Endothelial cell of umbilical vein (primary cell): ENCODE results near the gene ANHX. TPM values are rescaled to one million over a fixed set of nuclear protein-coding genes. Genes with fewer than 3 reads are reported as not detected.

Source experiments
- BruUV-seq: library from RNA; stranded (reverse); fragments of 400-500 nt; replicated peaks from 2 replicates; lab custom pipeline; 2021; lab: Mats Ljungman, UMichigan
- CTCF ChIA-PET: fragments of 300-600, 350-600 bp; sonication (Branson Sonifier 250); formaldehyde crosslinking; loops from one replicate; lab custom pipeline; 2021; ENCODE audit warnings: antibody characterized with exemption, inconsistent platforms; lab: Charles Lee
- POLR2A ChIA-PET: fragments of 300-600, 350-600 bp; sonication (Branson Sonifier 250); formaldehyde crosslinking; loops from one replicate; lab custom pipeline; 2021; ENCODE audit warnings: antibody characterized with exemption, inconsistent platforms; lab: Charles Lee
- DNase-seq: peaks from one replicate; pipeline ENCODE4 v3.0.0-alpha.2; 2011; ENCODE audit warnings: low read depth, low spot score
- FAIRE-seq: peaks from 2 replicates; lab custom pipeline; 2011; peaks lifted over from hg19 to GRCh38; lab: Jason Lieb, UNC
- H2AFZ ChIP-seq: 2 replicates; pipeline ENCODE4 v1.6.0; 2012; ENCODE audit warnings: low read depth, low read length, control low read depth, inconsistent platforms
- H3K27ac ChIP-seq: 2 replicates; pipeline ENCODE4 v1.5.1; 2011; ENCODE audit warnings: low read depth, mild to moderate bottlenecking, control low read depth, low read length, moderate library complexity; ENCODE audit not compliant: insufficient read depth
- H3K27me3 ChIP-seq, 2 experiments: 2 replicates each; pipeline versions ENCODE4 v1.6.0 to v1.6.1; 2011; ENCODE audit warnings: low read length in 2 of 2, mixed read lengths in 1 of 2; ENCODE audit not compliant: control insufficient read depth in 2 of 2, insufficient read depth in 2 of 2
- H3K36me3 ChIP-seq, 2 experiments: 2 replicates in 1 of 2; 3 replicates in 1 of 2; pipeline ENCODE4 v1.5.1; 2011; ENCODE audit warnings: low read length in 2 of 2, mild to moderate bottlenecking in 1 of 2, moderate library complexity in 1 of 2; ENCODE audit not compliant: control insufficient read depth in 2 of 2, insufficient read depth in 2 of 2; ENCODE audit errors: extremely low read depth in 1 of 2
- H3K4me1 ChIP-seq: 3 replicates; pipeline ENCODE4 v1.5.1; 2011; ENCODE audit warnings: mild to moderate bottlenecking, low read length; ENCODE audit not compliant: control insufficient read depth, insufficient read depth; ENCODE audit errors: extremely low read depth
- H3K4me2 ChIP-seq: 2 replicates; pipeline ENCODE4 v1.6.1; 2011; ENCODE audit warnings: low read length, control low read depth, mixed read lengths; ENCODE audit not compliant: insufficient read depth
- H3K4me3 ChIP-seq, 3 experiments: fragments of 200-600 bp in 1 of 3; sonication (generic), shearing (Covaris generic) in 1 of 3; replicated peaks in 1 of 3; 2 replicates each; pipeline ENCODE4 v1.5.1; 2011 to 2016; ENCODE audit warnings: control low read depth in 3 of 3, low read length in 3 of 3, mild to moderate bottlenecking in 2 of 3, inconsistent platforms in 1 of 3, low read depth in 1 of 3, moderate library complexity in 1 of 3; ENCODE audit not compliant: insufficient read depth in 1 of 3
- H3K79me2 ChIP-seq: 2 replicates; pipeline ENCODE4 v1.6.0; 2012; ENCODE audit warnings: low read length, inconsistent platforms; ENCODE audit not compliant: control insufficient read depth, insufficient read depth
- H3K9ac ChIP-seq: replicated peaks from 2 replicates; pipeline ENCODE3; 2011; ENCODE audit warnings: low read length, control low read depth; ENCODE audit not compliant: insufficient read depth; ENCODE audit errors: extremely low read depth
- H3K9me1 ChIP-seq: replicated peaks from 3 replicates; pipeline ENCODE4 v1.6.0; 2011; ENCODE audit warnings: mild to moderate bottlenecking, low read length; ENCODE audit not compliant: control insufficient read depth, insufficient read depth; ENCODE audit errors: extremely low read depth
- H3K9me3 ChIP-seq: replicated peaks from 2 replicates; pipeline ENCODE4 v1.5.1; 2012; ENCODE audit warnings: low read length, inconsistent platforms; ENCODE audit not compliant: control insufficient read depth, insufficient read depth
- H4K20me1 ChIP-seq: replicated peaks from 2 replicates; pipeline ENCODE3; 2011; ENCODE audit warnings: mild to moderate bottlenecking, low read length; ENCODE audit not compliant: control insufficient read depth, insufficient read depth; ENCODE audit errors: extremely low read depth
- EZH2 ChIP-seq: IDR thresholded peaks from 2 replicates; pipeline ENCODE4 v1.6.1; 2012; ENCODE audit warnings: borderline replicate concordance, low read depth, mild to moderate bottlenecking, moderate library complexity, low read length, inconsistent platforms; ENCODE audit not compliant: severe bottlenecking
- FOS ChIP-seq: IDR thresholded peaks from 2 replicates; pipeline ENCODE4 v1.6.1; 2011; ENCODE audit warnings: mild to moderate bottlenecking, low read length, moderate library complexity, borderline replicate concordance; ENCODE audit not compliant: insufficient read depth
- JUN ChIP-seq: IDR thresholded peaks from 2 replicates; pipeline ENCODE4 v1.6.1; 2011; ENCODE audit warnings: borderline replicate concordance, low read depth; ENCODE audit not compliant: insufficient read length, insufficient read depth
- MYC ChIP-seq: IDR thresholded peaks from one replicate; pipeline ENCODE4 v1.6.1; 2011; ENCODE audit warnings: mild to moderate bottlenecking, low read depth, low read length
- POLR2A ChIP-seq: IDR thresholded peaks from 2 replicates; pipeline ENCODE4 v1.6.1; 2012; ENCODE audit warnings: low read depth, mild to moderate bottlenecking, control low read depth, low read length
- POLR2AphosphoS5 ChIP-seq: IDR thresholded peaks from 2 replicates; pipeline ENCODE4 v1.6.1; 2012; ENCODE audit warnings: low read depth, mild to moderate bottlenecking, control low read depth, low read length, moderate library complexity; ENCODE audit not compliant: insufficient read depth
- dilution Hi-C: fragments of 300-500 bp; cut with MboI; formaldehyde crosslinking; loops from one replicate; pipeline ENCODE4 v1.15.0; 2019; ENCODE audit warnings: low sequenced_read_pairs; ENCODE audit not compliant: extremely low pct_ligation_motif_present
- intact Hi-C: fragments of 100-400 bp; cut with micrococcal nuclease; formaldehyde crosslinking; loops from one replicate; pipeline ENCODE4 v1.10.0; 2022
- polyA plus RNA-seq, 4 experiments: library from polyadenylated mRNA; depleted of rRNA in 3 of 4; stranded (reverse) in 3 of 4; unstranded in 1 of 4; fragments of >200 nt; gene quantifications; 2 replicates each; pipeline versions ENCODE4 v1.2.1 to v1.2.3, GENCODE V29; 2011 to 2012; ENCODE audit warnings: missing spikeins in 1 of 4
- total RNA-seq: library from RNA; stranded (reverse); gene quantifications from 2 replicates; pipeline ENCODE4 v1.2.3, GENCODE V29; 2021
- TF ChIP-seq, protein P1 (sequence below), 2 donors: IDR thresholded peaks; 1 replicate in 1 of 2; 2 replicates in 1 of 2; pipeline ENCODE4 v1.5.1; 2011; ENCODE audit warnings: low read length in 2 of 2, mild to moderate bottlenecking in 2 of 2, moderate library complexity in 2 of 2, control low read depth in 1 of 2, inconsistent platforms in 1 of 2, low read depth in 1 of 2; ENCODE audit not compliant: insufficient read depth in 1 of 2; ENCODE audit errors: extremely low read depth in 1 of 2
- TF ChIP-seq, protein P2 (sequence below): IDR thresholded peaks from 2 replicates; pipeline ENCODE4 v1.6.1; 2011; ENCODE audit not compliant: insufficient read depth, insufficient read length

ANHX gene
- total and polyA plus RNA-seq, 2 donors (not counting 3 experiments of a cell fraction or from before 2014, with no cell fraction given), result not detected

DNA sequence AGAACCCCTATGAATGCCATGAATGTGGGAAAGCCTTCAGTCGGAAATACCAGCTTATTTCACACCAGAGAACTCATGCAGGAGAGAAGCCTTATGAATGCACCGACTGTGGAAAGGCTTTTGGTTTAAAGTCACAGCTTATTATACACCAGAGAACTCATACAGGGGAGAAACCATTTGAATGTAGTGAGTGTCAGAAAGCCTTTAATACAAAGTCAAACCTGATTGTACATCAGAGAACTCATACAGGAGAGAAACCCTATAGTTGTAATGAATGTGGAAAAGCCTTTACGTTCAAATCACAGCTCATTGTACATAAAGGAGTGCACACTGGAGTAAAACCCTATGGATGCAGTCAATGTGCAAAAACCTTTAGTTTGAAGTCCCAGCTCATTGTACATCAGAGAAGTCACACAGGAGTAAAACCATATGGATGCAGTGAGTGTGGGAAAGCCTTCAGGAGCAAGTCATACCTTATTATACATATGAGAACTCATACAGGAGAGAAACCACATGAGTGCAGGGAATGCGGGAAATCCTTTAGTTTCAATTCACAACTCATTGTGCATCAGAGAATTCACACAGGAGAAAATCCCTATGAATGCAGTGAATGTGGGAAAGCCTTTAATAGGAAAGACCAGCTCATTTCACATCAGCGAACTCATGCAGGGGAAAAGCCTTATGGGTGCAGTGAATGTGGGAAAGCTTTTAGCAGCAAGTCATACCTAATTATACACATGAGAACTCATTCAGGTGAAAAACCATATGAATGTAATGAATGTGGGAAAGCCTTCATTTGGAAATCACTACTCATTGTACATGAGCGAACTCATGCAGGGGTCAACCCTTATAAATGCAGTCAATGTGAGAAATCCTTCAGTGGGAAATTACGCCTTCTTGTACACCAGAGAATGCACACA is 32.1 kb downstream of the ANHX start:
- Histone ChIP-seq H3K27ac (no peak overlapping the region), H2AFZ (no peak overlapping the region), H3K36me3 (peaks cover 12 to 14% of the 10 kb centered on the region in 2 experiments), H3K4me3 (no peak overlapping the region), H3K9ac (no peak overlapping the region), H3K9me1 (no peaks in the 10 kb centered on the region), H4K20me1 (no peaks in the 10 kb centered on the region), H3K9me3 (peaks cover 39% of the 10 kb centered on the region), H3K27me3 (no peaks in the 10 kb centered on the region), H3K4me2 (no peak overlapping the region), H3K79me2 (no peaks in the 10 kb centered on the region), H3K4me1 (no peaks in the 10 kb centered on the region)
- FAIRE-seq, result no peak
- intact Hi-C loops, result no loop called here
- no peak for DNase-seq
- dilution Hi-C loops, result no loop called here
- CTCF ChIA-PET, result no interaction called here
- no peak for TF ChIP-seq EZH2
- TF ChIP-seq POLR2AphosphoS5, result no peak
- TF ChIP-seq, protein P1, sequence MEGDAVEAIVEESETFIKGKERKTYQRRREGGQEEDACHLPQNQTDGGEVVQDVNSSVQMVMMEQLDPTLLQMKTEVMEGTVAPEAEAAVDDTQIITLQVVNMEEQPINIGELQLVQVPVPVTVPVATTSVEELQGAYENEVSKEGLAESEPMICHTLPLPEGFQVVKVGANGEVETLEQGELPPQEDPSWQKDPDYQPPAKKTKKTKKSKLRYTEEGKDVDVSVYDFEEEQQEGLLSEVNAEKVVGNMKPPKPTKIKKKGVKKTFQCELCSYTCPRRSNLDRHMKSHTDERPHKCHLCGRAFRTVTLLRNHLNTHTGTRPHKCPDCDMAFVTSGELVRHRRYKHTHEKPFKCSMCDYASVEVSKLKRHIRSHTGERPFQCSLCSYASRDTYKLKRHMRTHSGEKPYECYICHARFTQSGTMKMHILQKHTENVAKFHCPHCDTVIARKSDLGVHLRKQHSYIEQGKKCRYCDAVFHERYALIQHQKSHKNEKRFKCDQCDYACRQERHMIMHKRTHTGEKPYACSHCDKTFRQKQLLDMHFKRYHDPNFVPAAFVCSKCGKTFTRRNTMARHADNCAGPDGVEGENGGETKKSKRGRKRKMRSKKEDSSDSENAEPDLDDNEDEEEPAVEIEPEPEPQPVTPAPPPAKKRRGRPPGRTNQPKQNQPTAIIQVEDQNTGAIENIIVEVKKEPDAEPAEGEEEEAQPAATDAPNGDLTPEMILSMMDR (IDR thresholded peaks at IDR 0.05; ENCODE audit: extremely low read depth in 1 of 2, insufficient read depth in 1 of 2, low read depth in 1 of 2, low read length in 2 of 2), result no peak
- TF ChIP-seq MYC, result no peak
- TF ChIP-seq JUN, result no peak
- no peak for TF ChIP-seq POLR2A
- TF ChIP-seq FOS, result no peak
- TF ChIP-seq, protein P2, sequence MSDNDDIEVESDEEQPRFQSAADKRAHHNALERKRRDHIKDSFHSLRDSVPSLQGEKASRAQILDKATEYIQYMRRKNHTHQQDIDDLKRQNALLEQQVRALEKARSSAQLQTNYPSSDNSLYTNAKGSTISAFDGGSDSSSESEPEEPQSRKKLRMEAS, result no peak
- POLR2A ChIA-PET, result no interaction called here
- no TSS peak for BruUV-seq
